AG10803 (cell line): ENCODE results near the gene TSPAN12.

ENCODE experiments used
- DNase-seq: peaks from one replicate; pipeline ENCODE4 v3.0.0; 2010; ENCODE audit warnings: low read depth
- H3K4me3 ChIP-seq: 2 replicates; pipeline ENCODE4 v1.5.1; 2011; ENCODE audit warnings: mild to moderate bottlenecking, low read length, control low read depth
- CTCF ChIP-seq: conservative IDR thresholded peaks from 2 replicates; pipeline ENCODE4 v1.5.1; 2011; ENCODE audit warnings: mild to moderate bottlenecking, low read length, control low read depth, inconsistent platforms

The TSPAN12 gene

DNA sequence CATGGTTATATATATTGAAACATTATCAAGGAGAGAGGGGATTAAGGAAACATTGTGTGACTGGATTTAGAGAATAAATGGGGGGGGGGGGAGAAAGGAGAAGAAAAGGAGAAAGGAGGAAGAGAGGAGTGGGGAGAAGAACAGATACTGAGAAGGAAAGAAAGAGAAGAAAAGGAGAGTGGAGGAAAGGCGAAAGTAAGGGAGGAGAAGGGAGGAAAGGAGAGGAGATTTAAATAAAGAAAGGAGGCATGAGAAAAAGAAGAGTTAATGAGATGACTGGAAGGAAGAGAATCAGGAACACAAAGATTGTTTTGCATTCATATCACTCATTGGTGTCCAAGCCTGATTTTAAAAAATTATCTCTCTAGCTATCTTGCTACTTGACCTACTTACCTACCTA, 16.1 kb upstream of the TSPAN12 start:
- no peak overlapping the region for H3K4me3 ChIP-seq
- TF ChIP-seq CTCF = no peak
- DNase-seq = no peak

- no peak for DNase-seq
- TF ChIP-seq CTCF = no peak
- H3K4me3 ChIP-seq = no peak overlapping the region
These were observed 15.5 kb upstream of the TSPAN12 start for GRCh38 chr7:120873401-120873800.

DNA sequence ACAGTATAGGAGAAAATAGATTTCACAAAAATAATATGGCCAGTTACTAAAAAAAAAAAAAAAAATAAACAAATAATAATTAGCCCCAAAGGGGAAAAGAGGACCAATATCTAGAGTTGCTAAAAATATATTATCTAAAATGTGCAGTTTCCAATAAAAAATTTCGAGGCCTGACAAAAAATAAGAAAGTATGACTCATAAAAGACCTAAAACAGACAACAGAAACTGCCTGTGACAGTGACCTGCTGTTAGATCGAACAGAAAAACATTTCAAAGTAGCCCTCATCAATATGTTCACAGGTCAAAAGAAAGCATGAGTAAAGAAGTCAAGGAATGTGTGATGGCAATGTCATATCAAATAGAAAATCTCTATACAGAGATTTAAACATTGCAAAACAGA, 11.8 kb upstream of the TSPAN12 start:
- TF ChIP-seq CTCF = no peak
- no peak overlapping the region for H3K4me3 ChIP-seq
- DNase-seq = no peak

DNA sequence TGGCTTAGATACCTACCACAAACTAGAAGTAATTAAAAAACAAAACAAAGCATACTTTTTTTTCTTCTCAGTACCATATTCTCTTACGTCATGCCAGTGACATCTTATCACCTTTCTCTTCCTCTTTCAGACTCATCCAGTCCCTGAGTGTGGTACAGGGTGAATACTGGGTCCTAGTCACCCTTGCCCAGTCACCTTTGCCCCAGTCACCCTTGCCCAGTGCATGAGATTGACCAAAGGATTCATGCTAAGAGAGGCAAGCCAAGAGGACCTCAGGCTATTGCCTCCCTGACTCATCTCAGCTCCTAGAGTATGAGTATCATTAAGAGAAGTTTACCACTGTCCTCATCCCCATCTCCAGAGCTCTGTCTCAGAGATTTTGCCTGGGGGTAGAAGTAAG, 10.0 kb upstream of the TSPAN12 start:
- no peak for TF ChIP-seq CTCF
- no peak overlapping the region for H3K4me3 ChIP-seq
- DNase-seq = no peak

DNA sequence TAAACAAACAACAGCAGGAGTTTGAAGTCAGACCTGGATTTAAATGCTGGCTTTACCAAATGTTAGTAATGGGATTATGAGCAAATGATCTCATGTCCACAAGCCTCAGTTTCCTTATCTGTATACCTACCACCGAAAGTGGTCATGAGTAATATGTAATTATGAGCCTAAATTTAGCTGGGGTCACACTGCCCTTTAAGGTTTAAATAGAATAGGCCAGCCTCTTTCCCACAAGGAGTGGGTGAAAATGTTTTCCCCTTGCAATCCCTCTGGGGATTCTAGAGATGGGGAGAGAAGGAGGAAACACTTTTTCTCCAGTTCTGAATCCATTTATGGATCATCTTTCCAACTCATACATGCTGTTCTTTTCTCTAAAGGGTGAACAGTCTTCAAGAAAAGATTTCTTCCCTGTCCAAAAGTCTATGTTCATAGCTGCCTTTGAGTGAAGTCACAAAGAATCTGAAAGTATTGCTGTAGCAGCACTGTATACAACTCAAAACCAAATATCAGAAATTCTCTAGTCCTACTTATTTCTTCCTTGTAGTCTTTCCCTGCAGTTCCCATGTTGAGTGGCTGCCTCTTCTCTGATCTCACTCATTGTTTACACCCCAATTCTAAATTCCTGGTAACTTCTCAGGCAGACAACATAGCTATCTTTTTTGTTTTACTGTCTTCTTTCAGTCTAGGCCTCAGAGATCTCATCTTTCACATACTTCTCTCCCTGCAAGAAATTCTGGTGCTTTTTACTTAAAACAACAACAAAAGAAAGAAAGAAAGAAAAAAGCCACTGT, 7.4 kb upstream of the TSPAN12 start:
- TF ChIP-seq CTCF = no peak
- no peak for DNase-seq
- no peak overlapping the region for H3K4me3 ChIP-seq

DNA sequence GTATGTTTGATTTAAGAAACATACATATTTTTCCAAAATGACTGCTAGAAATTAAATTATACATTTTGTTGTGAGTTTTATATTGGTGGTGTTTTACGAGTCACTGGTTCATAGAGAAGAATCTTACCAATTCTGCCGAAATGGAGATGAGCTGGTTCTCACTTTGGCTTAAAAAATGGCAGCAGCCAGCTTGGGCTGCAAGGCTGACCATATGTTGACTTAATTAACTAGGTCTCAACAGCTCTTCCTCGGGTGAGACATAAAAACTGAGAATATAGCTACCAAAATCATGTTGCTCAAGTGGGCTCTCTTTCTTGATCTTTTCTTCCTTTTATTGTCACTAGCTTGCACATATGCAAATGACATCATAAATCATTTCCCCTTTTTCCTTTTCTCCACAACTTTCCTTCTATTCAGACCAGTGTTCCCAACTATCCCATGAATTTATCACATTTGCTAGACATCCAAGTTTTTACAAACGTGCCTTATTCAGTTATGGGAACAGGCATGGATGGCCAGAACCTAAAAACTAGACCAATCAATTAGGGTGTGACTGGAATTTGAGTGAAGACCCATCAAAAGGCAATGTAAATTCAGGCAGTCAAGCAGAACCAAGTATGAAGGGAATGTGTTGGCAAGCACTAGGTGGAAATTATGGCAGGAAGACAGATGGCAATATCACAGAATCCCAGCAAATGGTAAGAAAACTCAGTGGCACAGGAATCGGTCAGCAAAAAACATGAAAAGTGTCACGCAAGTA, 6.4 kb upstream of the TSPAN12 start:
- H3K4me3 ChIP-seq = no peak overlapping the region
- no peak for TF ChIP-seq CTCF
- no peak for DNase-seq
